H9 (cell line): Measurements from ENCODE around the gene C14orf132. TPM values are rescaled to one million over a fixed set of nuclear protein-coding genes. Genes with fewer than 3 reads are reported as not detected.

Experiments
- DNase-seq: peaks from one replicate; pipeline ENCODE4 v3.0.0-alpha.2; 2017
- H2AFZ ChIP-seq: one replicate; pipeline ENCODE4 v1.6.1; 2013; ENCODE audit warnings: mild to moderate bottlenecking, low read length, control low read depth, moderate library complexity
- H2AK5ac ChIP-seq: 2 replicates; pipeline ENCODE4 v1.6.1; 2013; ENCODE audit warnings: low read length, control low read depth, mixed read lengths; ENCODE audit not compliant: insufficient read length
- H2BK120ac ChIP-seq: one replicate; pipeline ENCODE4 v1.6.1; 2013; ENCODE audit warnings: low read depth, mild to moderate bottlenecking, low read length, control low read depth, inconsistent platforms; ENCODE audit not compliant: poor library complexity, severe bottlenecking
- H2BK12ac ChIP-seq: 2 replicates; pipeline ENCODE4 v1.6.1; 2013; ENCODE audit warnings: low read length, control low read depth, mixed read lengths, low read depth; ENCODE audit not compliant: insufficient read length
- H2BK15ac ChIP-seq: 2 replicates; pipeline ENCODE4 v1.6.1; 2013; ENCODE audit warnings: low read depth, low read length, control low read depth
- H2BK20ac ChIP-seq: one replicate; pipeline ENCODE4 v1.6.1; 2013; ENCODE audit warnings: low read depth, mild to moderate bottlenecking, low read length, control low read depth, inconsistent platforms; ENCODE audit not compliant: poor library complexity, severe bottlenecking
- H2BK5ac ChIP-seq: 2 replicates; pipeline ENCODE4 v1.6.1; 2013; ENCODE audit warnings: low read length, control low read depth, mixed read lengths; ENCODE audit not compliant: insufficient read length
- H3K14ac ChIP-seq: 2 replicates; pipeline ENCODE4 v1.6.1; 2013; ENCODE audit warnings: low read length, control low read depth; ENCODE audit not compliant: insufficient read depth
- H3K18ac ChIP-seq: 2 replicates; pipeline ENCODE4 v1.6.1; 2013; ENCODE audit warnings: low read depth, mild to moderate bottlenecking, mixed read lengths, low read length, control low read depth; ENCODE audit not compliant: insufficient read length
- H3K23ac ChIP-seq: 2 replicates; pipeline ENCODE4 v1.6.1; 2013; ENCODE audit warnings: low read length, control low read depth, mixed read lengths, low read depth; ENCODE audit not compliant: insufficient read length
- H3K23me2 ChIP-seq: 2 replicates; pipeline ENCODE4 v1.6.1; 2013; ENCODE audit warnings: low read depth, mild to moderate bottlenecking, mixed read lengths, low read length, control low read depth; ENCODE audit not compliant: insufficient read length, poor library complexity, severe bottlenecking
- H3K27ac ChIP-seq: 2 replicates; pipeline ENCODE4 v1.5.1; 2013; ENCODE audit warnings: low read length, control low read depth, mixed read lengths, low read depth; ENCODE audit not compliant: insufficient read length
- H3K27me3 ChIP-seq: 2 replicates; pipeline ENCODE4 v1.6.1; 2013; ENCODE audit warnings: low read length, control low read depth, inconsistent platforms; ENCODE audit not compliant: insufficient read depth
- H3K4ac ChIP-seq: 2 replicates; pipeline ENCODE4 v1.6.1; 2013; ENCODE audit warnings: low read depth, mild to moderate bottlenecking, control low read depth, inconsistent platforms, low read length, moderate library complexity
- H3K4me1 ChIP-seq: 2 replicates; pipeline ENCODE4 v1.6.1; 2013; ENCODE audit warnings: low read length, control low read depth, inconsistent platforms; ENCODE audit not compliant: insufficient read depth
- H3K4me2 ChIP-seq: 2 replicates; pipeline ENCODE4 v1.6.1; 2013; ENCODE audit warnings: low read length, control low read depth, mixed read lengths; ENCODE audit not compliant: insufficient read length, insufficient read depth
- H3K56ac ChIP-seq: 2 replicates; pipeline ENCODE4 v1.6.1; 2013; ENCODE audit warnings: low read depth, mild to moderate bottlenecking, mixed read lengths, low read length, control low read depth; ENCODE audit not compliant: insufficient read length
- H3K79me1 ChIP-seq: 2 replicates; pipeline ENCODE4 v1.6.1; 2013; ENCODE audit warnings: low read depth, mild to moderate bottlenecking, moderate library complexity, low read length, control low read depth, inconsistent platforms; ENCODE audit not compliant: insufficient read depth, poor library complexity, severe bottlenecking
- H3K79me2 ChIP-seq: 2 replicates; pipeline ENCODE4 v1.6.1; 2013; ENCODE audit warnings: low read length, control low read depth, inconsistent platforms; ENCODE audit not compliant: insufficient read depth
- H3K9ac ChIP-seq: 2 replicates; pipeline ENCODE4 v1.6.1; 2013; ENCODE audit warnings: low read length, control low read depth, mixed read lengths; ENCODE audit not compliant: insufficient read length; ENCODE audit errors: extremely low read depth
- H3K9me3 ChIP-seq: one replicate; pipeline ENCODE4 v1.6.1; 2013; ENCODE audit warnings: low read depth, low read length, inconsistent platforms; ENCODE audit not compliant: control insufficient read depth
- H3T11ph ChIP-seq: one replicate; pipeline ENCODE4 v1.6.1; 2013; ENCODE audit warnings: mild to moderate bottlenecking, low read length, control low read depth, inconsistent platforms
- H4K20me1 ChIP-seq: one replicate; pipeline ENCODE4 v1.6.1; 2013; ENCODE audit not compliant: control insufficient read depth, insufficient read length, insufficient read depth
- H4K5ac ChIP-seq: 2 replicates; pipeline ENCODE4 v1.6.1; 2013; ENCODE audit warnings: low read depth, mild to moderate bottlenecking, mixed read lengths, low read length, control low read depth; ENCODE audit not compliant: insufficient read length
- H4K8ac ChIP-seq: replicated peaks from 2 replicates; pipeline ENCODE4 v1.6.1; 2013; ENCODE audit warnings: low read length, control low read depth, mixed read lengths, low read depth; ENCODE audit not compliant: insufficient read length
- H4K91ac ChIP-seq: 2 replicates; pipeline ENCODE4 v1.6.1; 2013; ENCODE audit warnings: low read depth, mild to moderate bottlenecking, moderate library complexity, mixed read lengths, low read length, control low read depth; ENCODE audit not compliant: insufficient read length
- H3K27ac Mint-ChIP-seq, 3 experiments: 2 replicates in 2 of 3; 3 replicates in 1 of 3; pipeline ENCODE4 v1.8.0; 2020 to 2021; ENCODE audit warnings: mixed read lengths in 3 of 3, mild to moderate bottlenecking in 1 of 3, moderate library complexity in 1 of 3
- H3K27me3 Mint-ChIP-seq: 2 replicates; pipeline ENCODE4 v1.8.0; 2021; ENCODE audit warnings: low read depth, mild to moderate bottlenecking, moderate library complexity, mixed read lengths
- H3K36me3 Mint-ChIP-seq, 3 experiments: 2 replicates in 2 of 3; 3 replicates in 1 of 3; pipeline ENCODE4 v1.8.0; 2020 to 2021; ENCODE audit warnings: low read depth in 3 of 3, mixed read lengths in 3 of 3; ENCODE audit not compliant: insufficient read depth in 1 of 3
- H3K4me1 Mint-ChIP-seq, 2 experiments: 2 replicates each; pipeline ENCODE4 v1.8.0; 2020; ENCODE audit warnings: mixed read lengths in 2 of 2
- H3K4me3 Mint-ChIP-seq, 2 experiments: 2 replicates in 1 of 2; 3 replicates in 1 of 2; pipeline ENCODE4 v1.8.0; 2020 to 2021; ENCODE audit warnings: mild to moderate bottlenecking in 2 of 2, mixed read lengths in 2 of 2, moderate library complexity in 1 of 2
- H3K9me3 Mint-ChIP-seq, 2 experiments: 2 replicates in 1 of 2; 3 replicates in 1 of 2; pipeline ENCODE4 v1.8.0; 2020; ENCODE audit warnings: mild to moderate bottlenecking in 2 of 2, mixed read lengths in 2 of 2, moderate library complexity in 1 of 2
- WGBS: extraction: QIAGEN DNeasy Blood & Tissue Kit; methylation state at CpG from one replicate; pipeline ENCODE4 v1.1.7; 2013; ENCODE audit warnings: missing lambda C conversion rate, low lambda C conversion rate, mixed read lengths; ENCODE audit not compliant: insufficient read length; ENCODE audit errors: extremely low coverage; 5-methylcytosine and 5-hydroxymethylcytosine counted together
- total RNA-seq: library from RNA; stranded (reverse); gene quantifications from 2 replicates; pipeline ENCODE4 v1.2.1, GENCODE V29; 2021
- TF ChIP-seq, protein P1 (sequence below): fragments of 200-600 bp; sonication (generic); conservative IDR thresholded peaks from 3 replicates; pipeline ENCODE4 v1.8.0; 2021; ENCODE audit warnings: antibody characterized with exemption, mild to moderate bottlenecking

The C14orf132 gene
- total RNA-seq, 1 experiment from 2014 or later, result 5.7 TPM

DNA sequence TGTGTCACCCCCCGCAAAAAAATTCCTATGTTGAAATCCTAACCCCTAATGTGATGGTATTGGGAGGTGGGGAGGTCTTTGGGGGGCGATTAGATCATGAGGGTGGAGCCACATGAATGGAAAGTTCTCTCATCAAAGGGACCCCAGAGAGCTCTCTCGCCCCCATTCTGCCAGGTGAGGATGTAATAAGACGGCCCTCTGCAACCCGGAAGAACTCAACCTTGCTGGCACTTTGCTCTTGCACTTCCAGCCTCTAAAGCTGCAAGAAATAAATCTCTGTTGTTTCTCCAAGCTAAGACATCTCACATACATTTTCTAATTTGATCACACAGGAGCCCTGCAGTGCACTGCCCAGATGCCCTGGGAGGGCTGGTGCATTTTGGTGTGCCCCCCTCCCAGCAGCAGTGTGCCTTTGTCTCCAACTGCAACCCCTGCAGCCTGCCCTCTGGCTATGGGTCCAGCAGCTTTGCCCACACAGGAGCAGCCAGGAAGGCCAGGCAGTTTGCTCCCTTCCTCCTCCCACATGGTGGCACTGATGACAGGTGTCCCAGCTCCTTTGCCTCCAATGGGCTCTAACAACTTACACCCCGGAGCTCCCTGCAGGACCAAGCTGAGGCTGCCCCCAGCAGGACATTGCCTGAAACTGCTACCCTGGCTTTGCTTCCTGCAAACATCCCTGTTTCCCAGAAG lies 59.3 kb downstream of the C14orf132 start:
- no peaks in the 10 kb centered on the region for H3K23me2 ChIP-seq
- Mint-ChIP-seq H3K9me3 (no peaks in the 10 kb centered on the region), H3K36me3 (no peaks in the 10 kb centered on the region; a peak in 2 of 7 replicates), H3K4me3 (no peak overlapping the region), H3K4me1 (peaks cover 24 to 41% of the 10 kb centered on the region in 2 experiments), H3K27me3 (no peaks in the 10 kb centered on the region), H3K27ac (no peak overlapping the region)
- H3K27ac ChIP-seq, result no peak overlapping the region
- H3T11ph ChIP-seq, result no peak overlapping the region
- H3K56ac ChIP-seq, result no peak overlapping the region
- no peak overlapping the region for H3K4ac ChIP-seq
- TF ChIP-seq, protein P1, sequence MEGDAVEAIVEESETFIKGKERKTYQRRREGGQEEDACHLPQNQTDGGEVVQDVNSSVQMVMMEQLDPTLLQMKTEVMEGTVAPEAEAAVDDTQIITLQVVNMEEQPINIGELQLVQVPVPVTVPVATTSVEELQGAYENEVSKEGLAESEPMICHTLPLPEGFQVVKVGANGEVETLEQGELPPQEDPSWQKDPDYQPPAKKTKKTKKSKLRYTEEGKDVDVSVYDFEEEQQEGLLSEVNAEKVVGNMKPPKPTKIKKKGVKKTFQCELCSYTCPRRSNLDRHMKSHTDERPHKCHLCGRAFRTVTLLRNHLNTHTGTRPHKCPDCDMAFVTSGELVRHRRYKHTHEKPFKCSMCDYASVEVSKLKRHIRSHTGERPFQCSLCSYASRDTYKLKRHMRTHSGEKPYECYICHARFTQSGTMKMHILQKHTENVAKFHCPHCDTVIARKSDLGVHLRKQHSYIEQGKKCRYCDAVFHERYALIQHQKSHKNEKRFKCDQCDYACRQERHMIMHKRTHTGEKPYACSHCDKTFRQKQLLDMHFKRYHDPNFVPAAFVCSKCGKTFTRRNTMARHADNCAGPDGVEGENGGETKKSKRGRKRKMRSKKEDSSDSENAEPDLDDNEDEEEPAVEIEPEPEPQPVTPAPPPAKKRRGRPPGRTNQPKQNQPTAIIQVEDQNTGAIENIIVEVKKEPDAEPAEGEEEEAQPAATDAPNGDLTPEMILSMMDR, result peak; percentile 80
- no peak overlapping the region for H2BK12ac ChIP-seq
- H3K4me1 ChIP-seq, result no peaks in the 10 kb centered on the region
- peak; percentile 88 for DNase-seq
- H4K8ac ChIP-seq, result no peak overlapping the region
- no peak overlapping the region for H2BK15ac ChIP-seq
- H3K14ac ChIP-seq, result no peak overlapping the region
- H3K79me1 ChIP-seq, result no peaks in the 10 kb centered on the region
- H3K4me2 ChIP-seq, result no peak overlapping the region
- H2BK120ac ChIP-seq, result no peak overlapping the region
- no peak overlapping the region for H2AFZ ChIP-seq
- H4K5ac ChIP-seq, result no peak overlapping the region
- H3K18ac ChIP-seq, result no peak overlapping the region
- H4K91ac ChIP-seq, result no peak overlapping the region
- no peaks in the 10 kb centered on the region for H3K79me2 ChIP-seq
- no peak overlapping the region for H2AK5ac ChIP-seq
- no peak overlapping the region for H2BK20ac ChIP-seq
- no peaks in the 10 kb centered on the region for H4K20me1 ChIP-seq
- WGBS, result no CpG with 5 or more reads among the region's 6 CpGs
- no peaks in the 10 kb centered on the region for H3K27me3 ChIP-seq
- H3K9ac ChIP-seq, result no peak overlapping the region
- H2BK5ac ChIP-seq, result no peak overlapping the region
- no peak overlapping the region for H3K23ac ChIP-seq
- H3K9me3 ChIP-seq, result no peaks in the 10 kb centered on the region
